ENCODE results near the gene TLR6.

The TLR6 gene

GRCh38 chr4:38856524-38857337, at the start of gene TLR6:
Gene TLR6 (minus strand): TSS chr4:38856817. CDS start chr4:38829473, 27,344 bp downstream.
- DNase-seq (ENCODE audit: low read depth) = no peak

- no peak for DNase-seq (ENCODE audit: low read depth)
Observed at GRCh38 chr4:38905652-38906385, 49.2 kb upstream of the TLR6 start.

GRCh38 chr4:38904682-38905081, 48.1 kb upstream of the TLR6 start:
- DNase-seq (ENCODE audit: low read depth) = no peak

GRCh38 chr4:38904090-38904666, 47.6 kb upstream of the TLR6 start:
- DNase-seq (ENCODE audit: low read depth) = no peak

GRCh38 chr4:38902695-38903094, 46.1 kb upstream of the TLR6 start:
- no peak for DNase-seq (ENCODE audit: low read depth)

GRCh38 chr4:38902221-38902620, 45.6 kb upstream of the TLR6 start:
- no peak for DNase-seq (ENCODE audit: low read depth)

- DNase-seq (ENCODE audit: low read depth) = no peak
Observed at GRCh38 chr4:38898245-38898644, 41.6 kb upstream of the TLR6 start.

GRCh38 chr4:38896940-38897339, 40.3 kb upstream of the TLR6 start:
- no peak for DNase-seq (ENCODE audit: low read depth)

GRCh38 chr4:38894322-38894982, 37.8 kb upstream of the TLR6 start:
- no peak for DNase-seq (ENCODE audit: low read depth)

- DNase-seq (ENCODE audit: low read depth) = no peak
Observed at GRCh38 chr4:38891051-38891983, 34.7 kb upstream of the TLR6 start.

- peak; percentile 67 for DNase-seq (ENCODE audit: low read depth)
Observed at GRCh38 chr4:38889143-38889542, 32.5 kb upstream of the TLR6 start.

- no peak for DNase-seq (ENCODE audit: low read depth)
Observed at GRCh38 chr4:38884254-38884653, 27.6 kb upstream of the TLR6 start.

GRCh38 chr4:38876636-38877035, 20.0 kb upstream of the TLR6 start:
- DNase-seq (ENCODE audit: low read depth) = no peak

- DNase-seq (ENCODE audit: low read depth) = no peak
Observed at GRCh38 chr4:38873290-38873944, 16.8 kb upstream of the TLR6 start.

GRCh38 chr4:38872620-38873019, 16.0 kb upstream of the TLR6 start:
- DNase-seq (ENCODE audit: low read depth) = no peak

GRCh38 chr4:38871593-38871992, 15.0 kb upstream of the TLR6 start:
- DNase-seq (ENCODE audit: low read depth) = no peak

GRCh38 chr4:38870098-38870808, 13.6 kb upstream of the TLR6 start:
- DNase-seq (ENCODE audit: low read depth) = no peak

GRCh38 chr4:38869511-38869910, 12.9 kb upstream of the TLR6 start:
- DNase-seq (ENCODE audit: low read depth) = no peak

- no peak for DNase-seq (ENCODE audit: low read depth)
Observed at GRCh38 chr4:38868059-38868960, 11.7 kb upstream of the TLR6 start.

All from non-pigmented ciliary epithelial cell (primary cell).